Smooth muscle cell (in vitro differentiated cells): ENCODE results near the gene OR6A2. TPM values are rescaled to one million over a fixed set of nuclear protein-coding genes. Genes with fewer than 3 reads are reported as not detected.
A peak's percentile ranks its signal among the peaks of the same experiment; 100 is the strongest.

Experiments
- DNase-seq: peaks from one replicate; lab custom pipeline; 2025; ENCODE audit not compliant: unreplicated experiment; lab: John Stamatoyannopoulos, UW
- H2AFZ ChIP-seq: fragments of 200-600 bp; sonication (generic); 2 replicates; pipeline ENCODE4 v1.6.0; 2016; ENCODE audit warnings: antibody characterized with exemption, low read depth, mild to moderate bottlenecking
- H3F3A ChIP-seq: fragments of 200-600 bp; sonication (generic); 2 replicates; pipeline ENCODE4 v1.6.0; 2017; ENCODE audit warnings: antibody characterized with exemption, low read depth
- H3K27ac ChIP-seq: fragments of 200-600 bp; sonication (generic); 2 replicates; pipeline ENCODE4 v1.5.1; 2016; ENCODE audit warnings: low read depth, mild to moderate bottlenecking
- H3K27me3 ChIP-seq: fragments of 200-600 bp; sonication (generic); 2 replicates; pipeline ENCODE4 v1.6.1; 2016; ENCODE audit warnings: low read depth, mild to moderate bottlenecking
- H3K36me3 ChIP-seq: fragments of 200-600 bp; sonication (generic); 2 replicates; pipeline ENCODE4 v1.5.1; 2016; ENCODE audit warnings: low read depth
- H3K4me1 ChIP-seq: fragments of 200-600 bp; sonication (generic); 2 replicates; pipeline ENCODE4 v1.5.1; 2016; ENCODE audit warnings: low read depth
- H3K4me2 ChIP-seq: fragments of 200-600 bp; sonication (generic); 2 replicates; pipeline ENCODE4 v1.6.0; 2016; ENCODE audit warnings: mild to moderate bottlenecking
- H3K4me3 ChIP-seq: fragments of 200-600 bp; sonication (generic); 2 replicates; pipeline ENCODE4 v1.5.1; 2016; ENCODE audit warnings: mild to moderate bottlenecking
- H3K79me2 ChIP-seq: fragments of 200-600 bp; sonication (generic); 2 replicates; pipeline ENCODE4 v1.6.0; 2016; ENCODE audit warnings: low read depth, mild to moderate bottlenecking
- H3K9ac ChIP-seq: fragments of 200-600 bp; sonication (generic); 2 replicates; pipeline ENCODE4 v1.6.0; 2016; ENCODE audit warnings: low read depth
- H3K9me3 ChIP-seq: fragments of 200-600 bp; sonication (generic); replicated peaks from 2 replicates; pipeline ENCODE4 v1.5.1; 2016; ENCODE audit warnings: low read depth
- H4K20me1 ChIP-seq: fragments of 200-600 bp; sonication (generic); 2 replicates; pipeline ENCODE4 v1.6.0; 2016; ENCODE audit warnings: low read depth
- whole genome bisulfite sequencing: methylation state at CpG from one replicate; pipeline ENCODE4 v1.1.7; 2016; ENCODE audit warnings: low lambda C conversion rate; 5-methylcytosine and 5-hydroxymethylcytosine counted together
- polyA plus RNA-seq: library from polyadenylated mRNA; unstranded; fragments of >200 nt; fragmentation: Nextera tagmentation; extraction: Ambion mirVana; gene quantifications from 2 replicates; pipeline ENCODE4 v1.2.1, GENCODE V29; 2016
- total RNA-seq: library from RNA; depleted of rRNA; stranded (reverse); fragments of >200 nt; gene quantifications from 2 replicates; pipeline ENCODE4 v1.2.3, GENCODE V29; 2014
- TF ChIP-seq, protein P1 (sequence below): fragments of 200-600 bp; sonication (generic); IDR thresholded peaks from 2 replicates; pipeline ENCODE4 v1.5.1; 2017; ENCODE audit warnings: borderline replicate concordance, mild to moderate bottlenecking, antibody characterized with exemption; ENCODE audit not compliant: insufficient read depth, poor library complexity, severe bottlenecking

Gene OR6A2
- total and polyA plus RNA-seq, 2 experiments from 2014 or later: 0.40 TPM; not detected in 1

DNA sequence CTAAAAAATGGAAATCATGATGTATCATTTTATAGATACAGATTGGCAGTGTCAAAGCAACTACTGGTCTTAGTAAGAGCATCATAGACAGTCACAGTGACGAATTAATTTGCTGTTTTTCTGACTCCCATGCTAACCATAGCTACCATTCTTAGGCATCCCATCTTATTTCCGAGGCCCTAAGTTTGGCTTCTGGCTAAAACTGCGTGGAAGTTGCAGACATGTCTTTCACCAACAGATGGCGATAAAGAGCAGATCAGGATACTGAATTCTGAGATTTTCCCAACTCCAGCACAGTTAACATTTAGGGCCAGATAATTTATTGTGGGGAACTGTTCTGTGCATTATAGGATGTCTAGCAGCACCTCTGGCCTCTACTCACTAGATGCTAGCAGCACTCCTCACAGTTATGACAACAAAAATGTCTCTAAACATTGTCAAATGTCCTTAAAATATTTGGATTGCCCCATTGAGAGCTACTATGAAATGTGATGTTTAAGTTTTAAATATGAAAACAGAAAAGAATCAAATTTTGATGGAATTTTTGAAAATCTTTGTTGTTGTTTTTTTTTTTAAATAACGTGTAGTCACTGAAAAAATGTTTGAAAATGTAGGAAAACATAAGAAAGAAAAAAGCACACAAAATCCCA is 44.1 kb downstream of the OR6A2 start:
- H3K36me3 ChIP-seq: no peaks in the 10 kb centered on the region
- no peaks in the 10 kb centered on the region for H3K4me1 ChIP-seq
- no peak overlapping the region for H2AFZ ChIP-seq
- H3K79me2 ChIP-seq: no peaks in the 10 kb centered on the region
- H3K27ac ChIP-seq: no peak overlapping the region
- no peaks in the 10 kb centered on the region for H3K27me3 ChIP-seq
- H3K9ac ChIP-seq: no peak overlapping the region
- no peaks in the 10 kb centered on the region for H3F3A ChIP-seq
- H3K9me3 ChIP-seq: no peaks in the 10 kb centered on the region
- DNase-seq: no peak
- WGBS: 8% methylated on average over 5 of the region's 5 CpGs
- H4K20me1 ChIP-seq: no peaks in the 10 kb centered on the region
- no peak overlapping the region for H3K4me3 ChIP-seq
- no peak overlapping the region for H3K4me2 ChIP-seq
- TF ChIP-seq, protein P1, sequence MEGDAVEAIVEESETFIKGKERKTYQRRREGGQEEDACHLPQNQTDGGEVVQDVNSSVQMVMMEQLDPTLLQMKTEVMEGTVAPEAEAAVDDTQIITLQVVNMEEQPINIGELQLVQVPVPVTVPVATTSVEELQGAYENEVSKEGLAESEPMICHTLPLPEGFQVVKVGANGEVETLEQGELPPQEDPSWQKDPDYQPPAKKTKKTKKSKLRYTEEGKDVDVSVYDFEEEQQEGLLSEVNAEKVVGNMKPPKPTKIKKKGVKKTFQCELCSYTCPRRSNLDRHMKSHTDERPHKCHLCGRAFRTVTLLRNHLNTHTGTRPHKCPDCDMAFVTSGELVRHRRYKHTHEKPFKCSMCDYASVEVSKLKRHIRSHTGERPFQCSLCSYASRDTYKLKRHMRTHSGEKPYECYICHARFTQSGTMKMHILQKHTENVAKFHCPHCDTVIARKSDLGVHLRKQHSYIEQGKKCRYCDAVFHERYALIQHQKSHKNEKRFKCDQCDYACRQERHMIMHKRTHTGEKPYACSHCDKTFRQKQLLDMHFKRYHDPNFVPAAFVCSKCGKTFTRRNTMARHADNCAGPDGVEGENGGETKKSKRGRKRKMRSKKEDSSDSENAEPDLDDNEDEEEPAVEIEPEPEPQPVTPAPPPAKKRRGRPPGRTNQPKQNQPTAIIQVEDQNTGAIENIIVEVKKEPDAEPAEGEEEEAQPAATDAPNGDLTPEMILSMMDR: peak; percentile 87

DNA sequence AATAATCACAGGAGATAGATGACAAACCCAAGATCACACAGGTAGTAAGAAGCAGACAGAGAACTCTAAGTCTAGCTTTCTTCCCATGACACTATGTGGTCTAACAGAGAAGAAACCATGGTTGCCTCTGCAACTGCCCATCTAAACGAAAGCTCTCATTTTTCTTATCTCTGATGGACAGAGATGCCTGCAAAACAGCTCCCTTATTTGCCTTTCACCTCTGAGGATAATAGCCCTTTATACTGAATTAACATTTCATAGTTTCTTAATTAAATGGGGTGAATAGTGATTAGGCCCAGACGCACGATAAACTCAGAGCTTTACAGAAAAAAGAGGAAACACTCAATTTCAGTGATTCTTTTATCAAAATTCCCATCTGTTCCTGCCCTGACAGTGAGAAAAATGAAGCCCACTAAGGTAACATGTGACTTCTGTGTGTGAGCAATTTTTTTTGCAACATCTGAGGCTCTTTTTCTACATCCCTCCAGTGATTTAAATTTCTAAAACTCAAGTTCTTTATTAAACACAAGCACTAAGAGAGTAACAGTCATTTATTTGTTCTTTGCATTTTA is 52.3 kb downstream of the OR6A2 start:
- no peaks in the 10 kb centered on the region for H3K36me3 ChIP-seq
- H4K20me1 ChIP-seq: no peaks in the 10 kb centered on the region
- no peak for DNase-seq
- H3K27me3 ChIP-seq: no peaks in the 10 kb centered on the region
- H3K4me1 ChIP-seq: no peaks in the 10 kb centered on the region
- TF ChIP-seq, protein P1: no peak
- no peaks in the 10 kb centered on the region for H3K79me2 ChIP-seq
- no peak overlapping the region for H3K4me3 ChIP-seq
- no peaks in the 10 kb centered on the region for H3K9me3 ChIP-seq
- H3K9ac ChIP-seq: no peak overlapping the region
- WGBS: 84% methylated on average over 3 of the region's 3 CpGs
- no peak overlapping the region for H3K4me2 ChIP-seq
- H2AFZ ChIP-seq: no peak overlapping the region
- no peaks in the 10 kb centered on the region for H3F3A ChIP-seq
- H3K27ac ChIP-seq: no peak overlapping the region

DNA sequence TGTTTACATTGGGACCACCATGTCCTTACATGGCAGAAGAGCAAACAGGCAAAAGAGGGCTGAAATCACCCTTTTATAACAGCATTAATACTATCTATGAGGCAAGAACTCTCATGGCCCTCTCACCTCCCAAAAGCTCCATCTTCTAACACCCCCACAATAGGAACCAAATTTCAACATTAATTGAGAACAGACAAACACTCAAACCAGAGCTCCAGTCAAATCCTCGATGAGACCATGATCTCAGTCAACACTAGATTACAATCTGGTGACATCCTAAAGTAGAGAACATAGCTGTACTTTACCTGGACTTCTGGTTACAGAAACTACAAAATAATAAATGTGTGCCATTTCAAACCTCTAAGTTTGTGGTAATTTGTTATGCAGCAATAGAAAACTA is 52.9 kb downstream of the OR6A2 start:
- no peaks in the 10 kb centered on the region for H4K20me1 ChIP-seq
- no peaks in the 10 kb centered on the region for H3K79me2 ChIP-seq
- no peak overlapping the region for H3K9ac ChIP-seq
- no peaks in the 10 kb centered on the region for H3K27me3 ChIP-seq
- no peak overlapping the region for H3K27ac ChIP-seq
- H3K4me2 ChIP-seq: no peak overlapping the region
- DNase-seq: no peak
- H3F3A ChIP-seq: no peaks in the 10 kb centered on the region
- H3K9me3 ChIP-seq: no peaks in the 10 kb centered on the region
- no peaks in the 10 kb centered on the region for H3K4me1 ChIP-seq
- H3K4me3 ChIP-seq: no peak overlapping the region
- H3K36me3 ChIP-seq: no peaks in the 10 kb centered on the region
- TF ChIP-seq, protein P1: no peak
- H2AFZ ChIP-seq: no peak overlapping the region
- 89% methylated on average over 1 of the region's 1 CpG for WGBS
